Measurements from ENCODE around the gene ZMIZ1.
"Not testable (repeated sequence)": the region's sequence is repeated elsewhere in the genome, so short reads cannot be mapped to it uniquely, and the experiment has no call there.

The ZMIZ1 gene

GRCh38 chr10:79034271-79034876, 34.4 kb upstream of the ZMIZ1 start:
- DNase-seq: no peak

- not testable (repeated sequence) for DNase-seq
These were observed 32.4 kb upstream of the ZMIZ1 start for GRCh38 chr10:79036416-79036815.

- DNase-seq: no peak
These were observed 30.5 kb upstream of the ZMIZ1 start for GRCh38 chr10:79038104-79038840.

GRCh38 chr10:79038841-79039201, 29.9 kb upstream of the ZMIZ1 start:
- DNase-seq: no peak

GRCh38 chr10:79042639-79043411, 25.9 kb upstream of the ZMIZ1 start:
- no peak for DNase-seq

- no peak for DNase-seq
These were observed 24.6 kb upstream of the ZMIZ1 start for GRCh38 chr10:79044036-79044632.

DNA sequence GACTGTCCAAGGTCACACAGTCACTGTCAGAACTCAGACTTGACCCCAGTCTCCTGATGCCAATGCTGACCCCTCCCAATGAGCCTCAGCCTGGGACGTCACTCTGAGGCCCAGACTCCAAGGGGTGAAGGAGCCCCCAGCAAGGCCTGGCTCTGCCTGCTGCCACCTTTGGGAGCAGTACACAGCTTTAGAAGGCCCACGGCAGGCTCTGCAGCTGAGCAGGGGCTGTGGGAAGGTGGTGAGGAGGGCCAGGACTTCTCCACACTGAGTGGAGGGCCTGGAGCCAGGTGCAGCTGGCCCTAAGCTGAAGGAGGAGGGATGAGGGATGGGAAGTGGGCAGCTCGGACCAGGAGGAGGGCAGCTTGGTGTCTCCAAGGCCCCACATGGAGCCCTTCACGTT, 23.9 kb upstream of the ZMIZ1 start:
- no peak for DNase-seq

GRCh38 chr10:79045566-79046175, 23.1 kb upstream of the ZMIZ1 start:
- no peak for DNase-seq

DNA sequence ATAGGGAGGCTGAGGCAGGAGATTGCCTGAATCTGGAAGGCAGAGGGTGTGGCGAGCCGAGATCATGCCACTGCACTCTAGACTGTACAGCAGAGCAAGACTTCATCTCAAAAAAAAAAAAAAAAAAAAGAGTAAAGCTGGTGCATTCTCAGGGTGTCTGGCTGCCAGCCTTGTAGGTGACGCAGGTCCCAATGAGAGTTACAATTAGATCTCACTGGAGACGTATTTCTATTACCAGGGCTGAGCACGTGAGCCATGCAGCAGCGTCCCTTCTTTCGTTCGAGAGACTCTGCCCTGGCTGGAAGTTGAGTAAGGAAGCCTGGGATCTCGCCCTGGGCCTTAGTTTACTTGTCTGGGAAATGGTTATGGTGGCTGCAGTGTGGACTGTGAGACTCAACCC, 22.4 kb upstream of the ZMIZ1 start:
- no peak for DNase-seq

DNA sequence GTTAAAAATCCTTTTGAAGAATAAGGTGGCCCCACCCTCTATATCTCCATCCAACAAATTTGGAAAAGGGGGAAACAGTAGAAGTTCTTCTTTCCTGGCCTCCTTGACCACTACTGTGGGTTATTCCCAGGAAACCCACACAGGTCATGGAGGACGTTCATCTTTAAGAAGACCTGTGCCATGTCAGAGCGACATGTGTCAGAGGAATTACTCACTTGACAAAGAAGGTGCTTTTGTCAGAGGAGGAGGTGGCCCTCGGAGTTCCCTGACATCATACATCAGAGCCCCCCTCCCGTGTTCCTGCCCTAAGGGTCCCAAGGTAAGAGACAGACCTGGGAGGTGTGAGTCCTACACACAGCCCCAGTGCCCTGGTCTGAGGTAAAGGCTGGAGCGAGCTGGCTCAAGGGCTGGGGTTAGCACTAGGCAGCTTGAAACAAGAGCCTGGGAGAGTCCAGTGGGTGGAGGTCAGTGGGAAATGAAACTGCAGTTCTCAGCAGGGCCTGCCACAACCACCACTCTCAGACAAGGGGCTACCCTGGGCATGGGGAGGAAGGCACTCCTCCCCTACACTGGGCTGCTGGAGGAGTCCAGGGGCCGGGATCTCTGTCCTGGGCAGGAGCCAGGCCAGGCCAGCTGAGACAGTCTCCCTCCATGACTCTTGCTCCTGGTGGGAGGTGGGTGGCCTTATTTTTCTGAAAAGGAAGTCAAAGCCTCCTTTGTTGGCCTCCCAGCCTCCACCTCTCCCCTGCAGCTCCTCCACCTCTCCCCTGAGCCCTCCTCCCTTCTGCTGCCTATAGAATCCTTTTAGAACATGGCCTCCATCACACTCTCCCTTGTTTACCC, 21.8 kb upstream of the ZMIZ1 start:
- no peak for DNase-seq

- DNase-seq: no peak
These were observed 21.2 kb upstream of the ZMIZ1 start for GRCh38 chr10:79047584-79047874.

- no peak for DNase-seq
These were observed 20.7 kb upstream of the ZMIZ1 start for GRCh38 chr10:79047875-79048638.

DNA sequence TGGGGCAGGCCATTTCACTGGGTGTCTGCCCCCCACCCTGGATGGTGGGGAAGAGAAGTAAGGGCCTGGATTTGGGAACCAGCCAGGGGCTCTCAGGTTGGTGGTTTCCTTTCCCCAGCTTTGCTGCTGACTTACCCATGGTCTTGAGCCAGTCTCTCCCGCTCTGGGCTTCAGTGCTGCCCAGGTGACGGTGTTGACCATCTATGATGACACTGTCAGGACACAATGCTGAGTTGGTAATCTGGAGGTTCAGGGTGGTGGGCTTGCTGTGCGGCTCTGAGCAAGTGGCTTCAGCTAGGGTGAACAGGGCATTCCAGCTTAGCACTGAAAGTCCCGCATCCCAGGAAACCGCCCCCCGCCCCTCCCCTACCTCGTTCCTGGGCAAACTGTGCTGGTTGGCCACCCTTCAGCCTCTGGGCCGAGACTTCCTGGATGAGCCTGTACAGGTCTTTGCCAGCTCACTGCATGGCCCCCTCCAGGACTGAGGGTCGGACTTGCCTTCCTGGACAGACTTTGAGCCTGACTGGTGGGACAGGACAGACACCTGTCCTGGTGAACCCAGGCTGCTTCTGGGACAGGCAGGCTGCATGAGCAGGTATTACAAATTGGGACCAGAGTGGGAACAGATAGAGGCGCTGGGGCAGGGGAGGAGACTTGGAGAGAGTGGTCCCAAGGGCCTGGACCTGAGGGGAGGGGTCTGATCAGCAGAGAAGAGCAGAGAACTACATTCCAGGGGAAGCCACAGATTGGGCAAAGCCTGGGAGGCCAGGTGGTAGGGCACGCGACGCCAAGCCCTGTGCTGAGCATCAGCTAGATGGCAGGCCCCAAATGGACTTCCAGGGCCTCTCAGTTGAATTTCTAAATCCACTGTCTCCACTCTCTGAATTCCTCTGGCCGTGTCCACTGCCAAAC, 19.9 kb upstream of the ZMIZ1 start:
- no peak for DNase-seq

DNA sequence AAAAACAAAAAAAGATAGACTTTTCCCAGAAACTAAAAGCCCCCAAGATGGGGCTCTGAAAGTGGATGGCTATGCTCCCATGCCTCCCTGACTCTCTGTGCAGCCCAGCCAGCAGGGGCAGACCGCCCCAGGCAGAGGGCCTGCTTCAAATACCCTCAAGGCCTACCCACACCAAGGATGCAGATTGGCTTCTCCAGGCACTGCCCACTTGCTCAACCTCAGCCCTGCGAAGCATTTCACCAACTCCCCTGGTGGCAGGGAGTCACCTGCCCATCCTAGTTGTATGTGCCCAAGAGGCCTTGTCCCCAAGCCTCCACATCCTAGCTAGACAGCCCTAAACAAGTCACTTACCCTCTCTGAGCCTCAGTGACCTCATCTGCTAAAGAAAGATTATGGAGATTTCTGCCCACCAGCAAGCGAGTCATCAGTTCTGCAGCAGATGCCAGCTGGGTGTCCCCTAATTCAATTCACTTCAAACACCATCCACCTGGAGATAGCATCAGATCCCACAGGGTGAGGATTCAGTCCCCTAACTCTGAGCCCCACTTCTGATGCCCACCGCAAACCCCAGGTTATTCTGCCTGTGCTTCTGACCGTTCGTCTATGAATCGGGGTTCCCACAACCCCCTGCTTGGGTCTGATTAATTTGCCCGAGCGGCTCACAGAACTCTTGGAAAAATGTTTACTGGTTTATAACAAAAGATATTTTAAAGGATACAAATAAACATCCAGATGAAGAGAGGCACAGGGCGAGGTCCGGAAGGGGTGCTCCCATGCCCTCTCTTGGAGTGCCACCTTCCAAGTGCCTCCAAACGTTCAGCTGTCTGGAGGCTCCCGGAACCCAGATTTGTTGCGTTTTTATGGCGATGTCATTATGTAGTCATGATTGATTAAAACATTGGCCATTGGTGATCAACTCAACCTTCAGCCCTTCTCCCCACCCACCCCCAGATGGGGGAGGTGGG, 18.6 kb upstream of the ZMIZ1 start:
- no peak for DNase-seq

DNA sequence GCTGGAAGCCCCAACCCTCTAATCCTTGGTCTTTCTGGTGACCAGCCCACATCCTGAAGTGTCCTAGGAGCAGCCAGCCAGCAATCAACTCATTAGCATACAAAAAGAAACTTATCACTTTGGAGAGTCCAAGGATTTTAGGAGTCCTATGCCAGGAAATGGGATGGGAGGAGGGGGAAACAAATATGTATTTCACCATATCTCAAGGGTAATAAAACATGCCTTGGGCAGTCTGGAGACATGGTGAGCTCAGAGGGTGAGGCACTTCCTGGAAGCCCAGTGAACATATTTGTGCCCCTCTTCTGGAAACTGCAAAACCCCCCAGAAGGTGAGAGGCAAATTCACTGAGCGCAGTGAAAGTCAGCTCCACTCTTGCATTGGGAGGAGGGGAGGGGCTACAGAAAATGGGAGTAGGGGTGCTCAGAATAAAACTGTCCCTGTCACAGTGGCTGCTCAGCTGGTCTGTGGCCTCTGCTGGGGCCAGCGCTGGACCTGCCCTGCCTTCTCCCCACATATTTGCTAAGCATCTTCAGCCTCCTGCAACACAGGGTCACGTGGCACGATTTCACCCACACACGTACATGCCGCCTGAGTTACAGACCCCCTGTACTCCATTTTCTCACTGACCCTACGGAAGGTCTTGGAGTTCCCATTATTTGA, 17.7 kb upstream of the ZMIZ1 start:
- no peak for DNase-seq

- no peak for DNase-seq
These were observed 17.0 kb upstream of the ZMIZ1 start for GRCh38 chr10:79051766-79052165.

- no peak for DNase-seq
These were observed 16.3 kb upstream of the ZMIZ1 start for GRCh38 chr10:79052291-79053080.

- no peak for DNase-seq
These were observed 15.7 kb upstream of the ZMIZ1 start for GRCh38 chr10:79053081-79053434.
